B cell (primary cell): ENCODE data around the gene RNF114.

ENCODE experiments used
- CTCF ChIP-seq: fragments of 200-600 bp; IDR thresholded peaks from one replicate; pipeline ENCODE4 v1.8.0; 2022; ENCODE audit warnings: antibody characterized with exemption, mild to moderate bottlenecking
- EZH2 ChIP-seq: IDR thresholded peaks from 2 replicates; pipeline ENCODE4 v1.6.1; 2012; ENCODE audit warnings: borderline replicate concordance, low read depth, mild to moderate bottlenecking, moderate library complexity, low read length; ENCODE audit not compliant: insufficient read depth, poor library complexity, severe bottlenecking

DNA sequence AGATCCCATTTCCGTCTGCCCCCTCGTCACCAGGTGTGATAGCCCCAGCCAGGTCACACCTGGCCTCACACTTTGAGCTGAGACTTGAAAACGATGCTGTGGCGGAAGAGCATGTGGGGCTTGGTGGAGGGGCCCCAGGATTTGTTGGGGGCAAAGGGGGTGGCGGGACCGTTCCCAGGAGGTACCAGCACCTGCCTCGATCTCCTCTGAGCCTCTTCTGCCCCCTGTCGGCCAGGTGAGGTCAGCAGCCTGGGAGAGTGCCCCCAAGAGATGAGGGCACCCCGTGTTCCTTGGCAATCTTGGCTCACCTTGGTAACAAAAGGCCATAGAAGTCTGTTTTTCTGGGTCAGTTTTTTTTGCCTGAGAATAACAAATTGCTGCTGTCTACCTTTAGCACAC lies 46.3 kb upstream of the RNF114 start:
- TF ChIP-seq CTCF, result peak; percentile 23
- TF ChIP-seq EZH2, result no peak
